ENCODE results near the gene MFSD12.
"Not testable (repeated sequence)": the region's sequence is repeated elsewhere in the genome, so short reads cannot be mapped to it uniquely, and the experiment has no call there.

Gene MFSD12

DNA sequence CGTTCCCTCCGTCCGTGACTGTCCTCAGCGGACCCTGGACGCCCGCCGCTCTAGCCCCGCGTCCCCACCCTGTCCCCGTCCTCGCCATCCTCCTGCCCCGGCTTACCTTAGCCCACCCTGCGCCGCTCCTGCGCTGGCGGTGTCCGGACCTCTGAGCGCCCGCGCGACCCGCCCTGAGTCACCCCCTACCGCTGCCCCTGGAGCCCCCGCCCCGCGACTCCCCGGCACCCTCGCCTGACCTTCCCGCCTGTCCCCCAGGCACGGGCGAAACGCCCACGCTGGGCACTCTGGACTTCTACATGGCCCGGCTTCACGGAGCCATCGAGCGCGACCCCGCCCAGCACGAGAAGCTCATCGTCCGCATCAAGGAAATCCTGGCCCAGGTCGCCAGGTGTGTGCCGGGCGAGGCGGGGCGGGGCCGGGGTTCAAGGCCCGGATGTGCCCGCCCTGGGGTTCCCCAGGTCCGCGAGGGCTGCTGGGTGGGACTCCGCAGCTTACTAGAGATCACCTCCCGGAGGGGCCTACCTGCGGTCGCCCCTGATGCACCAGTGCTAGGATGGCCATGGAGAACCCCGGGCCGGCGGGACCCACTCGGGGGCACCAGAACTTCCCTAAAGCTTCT is 20.4 kb upstream of the MFSD12 start:
- no peak for DNase-seq (ENCODE audit: low read depth in 1 of 2, low spot score in 1 of 2)
- TF ChIP-seq JUND (IDR thresholded peaks at IDR 0.05; ENCODE audit: low read depth) = no peak
- in situ Hi-C loops (cut with HindIII; ENCODE audit: low pct_unique_long_range_greater_than_20kb, low sequenced_read_pairs) = no loop called here

DNA sequence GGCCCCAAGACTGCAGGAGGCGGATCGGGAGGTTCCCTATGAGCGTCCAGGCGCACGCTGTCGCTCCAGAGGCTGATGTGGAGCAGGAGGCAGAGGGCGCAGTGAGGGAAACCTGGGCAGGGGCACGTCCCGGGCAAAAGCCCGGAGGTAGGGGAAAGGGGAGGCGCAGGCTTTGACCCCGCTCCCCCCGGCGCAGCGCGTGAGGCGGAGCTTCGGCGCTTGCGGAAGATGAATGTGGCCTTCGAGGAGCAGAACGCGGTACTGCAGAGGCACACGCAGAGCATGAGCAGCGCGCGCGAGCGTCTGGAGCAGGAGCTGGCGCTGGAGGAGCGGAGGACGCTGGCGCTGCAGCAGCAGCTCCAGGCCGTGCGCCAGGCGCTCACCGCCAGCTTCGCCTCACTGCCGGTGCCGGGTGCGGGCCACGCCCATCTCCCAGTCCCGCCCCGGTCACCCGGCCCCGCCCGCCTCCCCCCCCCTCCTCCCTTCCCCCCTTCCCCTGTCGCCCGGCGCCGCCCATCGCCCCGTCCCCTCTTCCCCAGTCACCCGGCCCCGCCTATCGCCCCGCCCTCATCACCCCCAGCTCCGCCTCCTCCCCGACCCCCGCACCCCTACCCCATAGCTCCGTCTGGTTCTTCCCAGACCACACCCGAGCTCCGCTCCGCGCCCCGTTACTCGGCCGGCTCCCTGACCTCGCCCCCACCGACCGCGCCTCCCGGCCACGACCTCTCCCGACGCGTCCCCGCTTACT is 19.5 kb upstream of the MFSD12 start:
- in situ Hi-C loops (cut with HindIII; ENCODE audit: low pct_unique_long_range_greater_than_20kb, low sequenced_read_pairs) = no loop called here
- TF ChIP-seq JUND (IDR thresholded peaks at IDR 0.05; ENCODE audit: low read depth) = no peak
- DNase-seq (ENCODE audit: low read depth in 1 of 2, low spot score in 1 of 2) = no peak

DNA sequence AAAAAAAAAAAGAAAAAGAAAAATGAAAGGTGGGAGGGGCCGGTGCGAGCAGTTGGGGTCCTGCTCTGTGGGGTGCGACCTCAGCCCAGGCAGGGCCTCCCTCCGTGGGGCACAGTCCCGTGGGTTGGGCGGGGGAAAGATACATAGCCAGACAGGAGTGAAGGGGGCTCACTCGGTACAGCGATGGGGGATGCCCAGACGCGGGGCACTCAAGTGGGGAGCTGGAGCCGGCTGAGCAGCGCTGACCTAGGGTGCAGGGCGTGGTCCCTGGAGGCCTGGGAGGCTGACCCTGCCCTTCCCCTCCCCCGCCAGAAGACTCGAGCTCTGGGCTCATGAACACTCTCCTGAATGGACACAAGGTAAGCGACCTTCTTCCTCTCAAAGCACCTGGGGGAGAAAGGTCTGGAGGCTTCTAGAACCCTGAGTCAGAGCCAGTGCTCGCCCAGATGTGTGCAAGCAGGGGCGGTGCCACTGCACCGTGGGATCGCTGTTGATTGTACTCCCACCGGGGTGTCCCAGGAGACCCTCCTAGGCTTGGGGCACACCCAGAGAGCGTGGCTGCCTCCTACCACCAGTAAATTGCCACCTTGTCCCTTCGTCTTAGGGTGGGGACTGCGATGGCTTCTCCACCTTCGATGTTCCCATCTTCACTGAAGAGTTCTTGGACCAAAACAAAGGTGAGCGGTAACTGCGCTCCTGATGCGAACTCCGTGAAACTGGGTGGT is 18.7 kb upstream of the MFSD12 start:
- no peak for TF ChIP-seq JUND (IDR thresholded peaks at IDR 0.05; ENCODE audit: low read depth)
- in situ Hi-C loops (cut with HindIII; ENCODE audit: low pct_unique_long_range_greater_than_20kb, low sequenced_read_pairs) = no loop called here

DNA sequence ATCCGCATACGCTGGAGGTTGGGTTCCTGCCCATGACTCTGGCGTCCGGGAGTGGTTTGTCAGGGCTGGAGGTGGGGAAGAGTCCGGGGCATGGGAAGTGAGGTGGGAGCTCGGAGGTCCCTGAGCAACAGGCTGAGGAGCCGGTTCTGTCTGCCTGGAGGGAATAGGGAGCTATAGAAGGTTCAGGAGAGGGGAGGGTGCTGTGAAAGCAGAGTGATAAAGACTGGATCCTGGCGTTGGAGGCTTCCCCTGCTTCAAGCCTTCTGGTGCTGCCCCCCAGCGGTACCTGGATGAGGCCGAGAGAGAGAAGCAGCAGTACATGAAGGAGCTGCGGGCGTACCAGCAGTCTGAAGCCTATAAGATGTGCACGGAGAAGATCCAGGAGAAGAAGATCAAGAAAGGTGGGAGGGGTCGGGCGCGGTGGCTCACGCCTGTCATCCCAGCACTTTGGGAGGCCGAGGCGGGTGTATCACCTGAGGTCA is 17.9 kb upstream of the MFSD12 start:
- in situ Hi-C loops (cut with HindIII; ENCODE audit: low pct_unique_long_range_greater_than_20kb, low sequenced_read_pairs) = no loop called here
- TF ChIP-seq JUND (IDR thresholded peaks at IDR 0.05; ENCODE audit: low read depth) = no peak
- no peak for DNase-seq (ENCODE audit: low read depth in 1 of 2, low spot score in 1 of 2)

More for the DNA sequence above, 18.7 kb upstream of the MFSD12 start:
- no peak for DNase-seq (ENCODE audit: low read depth in 1 of 2, low spot score in 1 of 2)

DNA sequence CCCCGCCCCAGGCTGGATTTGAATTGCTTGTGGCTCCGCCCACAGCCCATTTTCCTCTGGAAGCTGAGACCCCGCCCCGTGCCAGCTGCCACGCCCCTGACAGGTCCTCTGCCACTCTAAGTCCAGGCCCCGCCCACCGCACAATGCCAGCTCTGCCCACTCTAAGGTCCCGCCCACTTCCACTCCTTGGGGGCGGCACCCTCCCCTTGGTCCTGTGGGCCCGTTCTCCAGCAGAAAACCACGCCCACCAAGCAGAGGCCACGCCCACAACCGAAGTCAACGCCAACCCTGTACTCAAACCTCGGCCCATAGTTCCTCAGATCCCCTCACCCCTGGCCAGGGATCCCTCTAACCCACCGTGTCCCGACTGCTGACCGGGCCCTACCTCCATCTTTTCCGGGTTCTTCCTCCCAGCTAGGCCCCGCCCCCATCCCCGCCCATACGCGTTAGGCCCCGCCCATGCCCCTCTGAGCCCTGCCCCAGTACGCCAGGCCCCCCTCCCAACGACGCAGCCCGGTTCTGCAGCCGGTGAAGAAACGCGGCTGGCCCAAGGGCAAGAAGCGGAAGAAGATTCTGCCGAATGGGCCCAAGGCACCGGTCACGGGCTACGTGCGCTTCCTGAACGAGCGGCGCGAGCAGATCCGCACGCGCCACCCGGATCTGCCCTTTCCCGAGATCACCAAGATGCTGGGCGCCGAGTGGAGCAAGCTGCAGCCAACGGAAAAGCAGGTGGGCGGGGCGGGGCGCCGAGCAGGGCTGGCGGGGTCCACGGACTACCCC is 16.7 kb upstream of the MFSD12 start:
- TF ChIP-seq JUND (IDR thresholded peaks at IDR 0.05; ENCODE audit: low read depth) = no peak
- in situ Hi-C loops (cut with HindIII; ENCODE audit: low pct_unique_long_range_greater_than_20kb, low sequenced_read_pairs) = no loop called here
- DNase-seq (ENCODE audit: low read depth in 1 of 2, low spot score in 1 of 2) = peak; percentile 79 to 98

DNA sequence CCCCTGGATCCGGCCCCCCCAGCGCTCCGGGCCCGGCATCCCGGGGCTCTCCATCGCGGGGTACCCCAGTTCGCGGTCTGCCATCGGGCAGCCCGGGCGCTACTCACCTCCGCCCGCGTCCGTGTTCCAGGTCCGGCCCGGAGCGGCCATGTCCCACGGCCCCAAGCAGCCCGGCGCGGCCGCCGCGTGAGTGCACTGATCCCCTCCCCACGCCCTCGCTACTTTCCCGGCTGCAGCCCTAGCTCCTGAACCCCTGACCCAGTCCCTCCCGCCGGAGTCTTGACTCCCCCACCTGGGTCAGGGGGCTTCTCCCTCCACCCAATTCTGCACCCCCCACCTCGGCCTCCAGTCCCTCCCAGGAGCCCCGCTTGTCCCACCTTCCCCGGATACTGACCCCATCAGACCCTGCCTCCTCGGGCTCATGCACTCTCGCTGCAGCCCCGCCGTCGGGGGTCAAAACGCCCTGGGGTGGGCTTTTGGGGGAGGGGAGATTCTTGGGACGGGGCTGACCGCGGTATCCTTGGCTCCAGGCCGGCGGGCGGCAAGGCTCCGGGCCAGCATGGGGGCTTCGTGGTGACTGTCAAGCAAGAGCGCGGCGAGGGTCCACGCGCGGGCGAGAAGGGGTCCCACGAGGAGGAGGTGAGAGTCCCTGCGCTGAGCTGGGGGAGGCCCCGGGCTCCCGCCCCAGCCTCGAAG is 15.9 kb upstream of the MFSD12 start:
- TF ChIP-seq JUND (IDR thresholded peaks at IDR 0.05; ENCODE audit: low read depth) = no peak
- in situ Hi-C loops (cut with HindIII; ENCODE audit: low pct_unique_long_range_greater_than_20kb, low sequenced_read_pairs) = no loop called here
- peak in 1 of 2 experiments; percentile 33 for DNase-seq (ENCODE audit: low read depth in 1 of 2, low spot score in 1 of 2)

DNA sequence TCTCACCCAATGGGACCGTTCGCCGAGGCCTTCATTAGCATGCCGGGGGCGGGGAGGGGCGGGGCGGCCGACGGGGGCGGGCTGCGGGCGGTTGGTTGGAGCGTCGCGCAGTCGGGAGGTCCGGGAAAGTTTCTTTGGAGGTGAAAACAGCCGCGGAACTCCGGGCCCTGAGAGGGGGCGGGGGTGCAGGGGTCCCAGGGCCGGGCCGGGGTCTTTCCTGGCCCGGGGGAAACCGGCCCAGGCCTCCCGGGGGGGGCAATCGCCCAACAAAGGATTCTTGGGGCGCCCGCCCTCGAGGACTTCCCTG is 15.4 kb upstream of the MFSD12 start, which contains the start of gene HMG20B:
TSS of gene HMG20B (plus strand) at position 90 of the 307 bp plus-strand sequence. CDS start 366 bp downstream, outside the sequence.
- in situ Hi-C loops (cut with HindIII; ENCODE audit: low pct_unique_long_range_greater_than_20kb, low sequenced_read_pairs) = no loop called here
- no peak for TF ChIP-seq JUND (IDR thresholded peaks at IDR 0.05; ENCODE audit: low read depth)
- no peak for DNase-seq (ENCODE audit: low read depth in 1 of 2, low spot score in 1 of 2)

DNA sequence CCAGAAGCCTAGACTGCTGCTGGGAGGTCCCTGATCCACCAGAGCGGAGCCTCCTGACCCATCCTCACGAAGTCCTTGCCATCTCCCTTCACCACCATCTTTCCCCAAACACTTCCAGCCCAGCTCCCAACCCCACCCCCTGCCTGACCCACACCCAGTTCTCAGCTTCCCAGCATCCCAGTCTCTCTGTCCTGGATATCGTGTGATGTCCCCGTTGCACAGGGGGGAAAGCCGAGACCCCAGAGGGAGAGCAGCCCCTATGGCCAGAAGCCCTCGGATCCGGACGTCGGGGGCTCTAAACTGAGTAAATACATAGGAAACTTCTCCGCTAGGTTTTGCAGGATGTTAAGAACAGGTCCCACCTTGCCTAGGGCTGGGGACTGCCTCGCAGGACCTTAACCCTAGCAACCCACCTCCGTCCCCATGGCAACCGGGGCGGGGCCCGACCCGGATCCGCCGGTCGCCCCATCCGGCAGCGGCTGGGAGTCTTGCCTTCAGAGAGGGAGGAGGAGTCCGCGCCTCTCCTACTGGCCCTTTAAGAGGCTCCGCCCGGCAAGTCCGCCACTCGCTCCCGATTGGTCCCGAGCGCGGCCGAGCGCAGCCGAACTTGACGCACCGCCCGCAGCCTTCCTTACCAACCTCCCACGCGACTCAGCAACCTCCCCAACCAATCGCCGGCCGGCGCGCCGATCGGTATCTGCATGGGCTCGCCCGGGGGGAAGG is 14.9 kb upstream of the MFSD12 start:
- peak; percentile 86 to 99 for DNase-seq (ENCODE audit: low read depth in 1 of 2, low spot score in 1 of 2)
- TF ChIP-seq JUND (IDR thresholded peaks at IDR 0.05; ENCODE audit: low read depth) = no peak
- in situ Hi-C loops (cut with HindIII; ENCODE audit: low pct_unique_long_range_greater_than_20kb, low sequenced_read_pairs) = no loop called here

DNA sequence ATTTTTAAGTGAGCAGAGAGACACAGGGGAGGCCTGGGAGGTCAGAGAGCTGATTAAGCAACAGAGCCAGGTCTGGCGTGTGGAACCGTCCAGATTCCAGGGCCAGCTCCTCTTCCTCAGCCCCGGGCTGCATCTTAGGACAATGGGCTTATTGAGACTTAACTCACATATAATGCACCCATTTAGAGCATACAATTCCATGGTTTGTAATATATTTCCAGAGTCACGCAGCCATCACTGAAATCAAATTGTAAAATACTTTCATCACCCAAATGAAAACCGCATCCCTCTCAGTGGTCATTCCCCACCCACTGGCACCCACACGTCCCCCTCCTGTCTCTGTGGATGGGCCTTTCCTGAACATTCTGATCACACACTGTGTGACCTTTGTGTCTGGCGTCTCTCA is 13.2 kb upstream of the MFSD12 start:
- in situ Hi-C loops (cut with HindIII; ENCODE audit: low pct_unique_long_range_greater_than_20kb, low sequenced_read_pairs) = no loop called here
- DNase-seq (ENCODE audit: low read depth in 1 of 2, low spot score in 1 of 2) = no peak
- no peak for TF ChIP-seq JUND (IDR thresholded peaks at IDR 0.05; ENCODE audit: low read depth)

DNA sequence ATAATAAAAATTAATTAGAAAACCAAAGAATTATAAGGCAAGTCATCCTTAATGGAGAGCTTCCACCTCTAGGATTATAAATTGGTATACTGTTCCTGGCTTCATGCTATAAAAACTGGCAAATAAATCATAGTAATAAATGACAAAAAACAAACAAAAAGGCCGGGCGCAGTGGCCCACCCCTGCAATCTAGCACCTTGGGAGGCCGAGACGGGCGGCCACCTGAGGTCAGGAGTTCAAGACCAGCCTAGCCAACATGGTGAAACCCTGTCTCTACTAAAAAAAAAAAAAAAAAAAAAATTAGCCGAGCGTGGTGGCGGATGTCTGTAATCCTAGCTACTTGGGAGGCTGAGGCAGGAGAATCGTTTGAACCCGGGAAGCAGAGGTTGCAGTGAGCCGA is 12.7 kb upstream of the MFSD12 start:
- in situ Hi-C loops (cut with HindIII; ENCODE audit: low pct_unique_long_range_greater_than_20kb, low sequenced_read_pairs); DNase-seq (ENCODE audit: low read depth in 1 of 2, low spot score in 1 of 2): not testable (repeated sequence)

DNA sequence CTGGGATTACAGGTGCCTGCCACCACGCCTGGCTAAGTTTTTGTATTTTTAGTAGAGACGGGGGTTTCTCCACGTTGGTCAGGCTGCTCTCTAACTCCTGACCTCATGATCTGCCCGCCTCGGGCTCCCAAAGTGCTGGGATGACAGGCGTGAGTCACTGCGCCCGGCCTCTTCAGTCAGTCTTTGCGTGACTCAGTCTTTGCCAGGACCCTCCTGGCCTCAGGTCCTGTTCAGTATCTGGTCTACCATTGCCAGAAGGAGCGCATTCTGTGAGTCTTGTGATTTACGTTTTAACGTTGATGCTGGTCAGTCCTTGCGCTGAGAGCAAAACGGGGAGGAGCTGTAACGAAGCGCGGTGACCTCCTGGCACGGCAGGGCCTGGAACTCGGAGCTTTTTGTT is 7.8 kb upstream of the MFSD12 start:
- DNase-seq (ENCODE audit: low read depth in 1 of 2, low spot score in 1 of 2) = no peak
- TF ChIP-seq JUND (IDR thresholded peaks at IDR 0.05; ENCODE audit: low read depth) = no peak
- in situ Hi-C loops (cut with HindIII; ENCODE audit: low pct_unique_long_range_greater_than_20kb, low sequenced_read_pairs) = no loop called here
